ENCODE data around the gene B3GALT5.
A peak's percentile ranks its signal among the peaks of the same experiment; 100 is the strongest.
"Not testable (repeated sequence)": the region's sequence is repeated elsewhere in the genome, so short reads cannot be mapped to it uniquely, and the experiment has no call there.

B3GALT5 gene

DNA sequence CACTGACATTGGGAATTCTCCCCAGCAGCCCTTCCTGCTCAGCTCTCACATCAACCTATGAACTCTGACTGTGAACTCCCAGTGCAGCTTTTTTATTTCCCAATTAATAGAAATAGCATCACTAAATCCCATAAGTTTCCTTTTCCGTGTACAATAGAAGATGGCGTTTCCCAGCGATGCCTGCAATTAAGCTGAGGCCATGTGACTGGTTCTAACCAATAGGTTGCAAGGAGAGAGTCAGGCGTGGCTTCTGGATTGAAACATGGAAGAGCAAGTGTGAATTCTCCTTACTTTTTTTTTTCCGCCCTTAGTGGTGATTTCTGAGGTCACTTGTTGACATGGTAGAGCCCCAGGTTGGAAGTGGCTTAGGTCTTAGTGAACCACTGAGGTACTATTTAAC is 73.3 kb downstream of the B3GALT5 start:
- H3K36me3 ChIP-seq (ENCODE audit: control insufficient read depth in 1 of 2, insufficient read depth in 2 of 2, low read length in 2 of 2), result no peaks in the 10 kb centered on the region
- peaks cover 27 to 30% of the 10 kb centered on the region in 2 donors for H3K4me1 ChIP-seq (ENCODE audit: control insufficient read depth in 1 of 2, insufficient read depth in 2 of 2, low read length in 2 of 2)
- H3K27me3 ChIP-seq (ENCODE audit: control insufficient read depth in 1 of 2, insufficient read depth in 2 of 2, low read length in 2 of 2), result no peaks in the 10 kb centered on the region
- no peaks in the 10 kb centered on the region for H3K9me3 ChIP-seq (ENCODE audit: control insufficient read depth in 1 of 2, low read length in 2 of 2)
- H3K4me3 ChIP-seq (ENCODE audit: low read depth in 1 of 2, low read length in 2 of 2), result no peak overlapping the region
- H3K9ac ChIP-seq (ENCODE audit: low read depth in 1 of 2, low read length in 2 of 2), result no peak overlapping the region
- H3K27ac ChIP-seq (ENCODE audit: low read depth, low read length), result no peak overlapping the region

DNA sequence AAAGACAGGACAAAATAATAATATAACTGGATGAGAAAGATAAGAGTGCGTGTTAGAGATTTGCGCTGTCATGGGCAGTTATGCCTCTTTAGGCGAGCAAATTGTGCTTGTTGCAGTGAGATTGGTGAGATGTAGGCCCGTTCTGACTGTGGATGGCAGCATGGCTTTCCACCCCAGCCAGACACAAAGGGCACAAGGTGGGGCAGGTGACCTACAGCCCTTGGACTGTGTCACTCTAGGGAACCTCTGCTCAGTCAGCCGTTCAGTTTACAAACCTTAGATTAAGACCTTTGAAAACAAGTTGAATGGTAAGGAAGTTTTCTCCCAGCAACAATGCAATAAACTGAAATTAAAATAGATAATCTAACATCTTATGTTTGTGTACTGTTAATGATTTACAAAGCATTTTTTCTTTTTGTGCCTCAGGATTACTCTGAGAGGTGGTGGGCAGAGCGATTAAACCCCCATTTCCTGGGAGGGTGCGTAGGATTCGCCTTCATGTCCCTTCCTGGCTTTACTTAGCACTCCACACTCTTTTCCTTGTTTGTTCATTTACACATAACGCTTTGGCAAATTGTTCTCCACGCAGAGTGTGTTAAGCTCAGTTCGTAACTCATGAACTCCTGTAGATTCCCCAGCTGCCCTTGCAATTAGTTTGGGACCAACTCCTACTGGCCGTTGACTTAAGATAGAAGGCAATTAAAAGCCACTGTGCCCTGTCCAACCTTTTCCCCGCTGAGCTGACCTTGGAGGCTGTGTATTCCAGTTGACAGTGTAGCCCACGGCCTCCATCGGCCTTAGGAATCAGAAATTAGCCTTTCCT is 74.1 kb downstream of the B3GALT5 start:
- H3K4me3 ChIP-seq (ENCODE audit: low read depth in 1 of 2, low read length in 2 of 2), result peak overlapping the region; percentile 19 to 53
- peak overlapping the region; percentile 47 for H3K27ac ChIP-seq (ENCODE audit: low read depth, low read length)
- H3K4me1 ChIP-seq (ENCODE audit: control insufficient read depth in 1 of 2, insufficient read depth in 2 of 2, low read length in 2 of 2), result peaks cover 27 to 30% of the 10 kb centered on the region in 2 donors

GRCh38 chr21:39688010-39688409 is 75.3 kb downstream of the B3GALT5 start:
- H3K9me3 ChIP-seq (ENCODE audit: control insufficient read depth in 1 of 2, low read length in 2 of 2), result no peaks in the 10 kb centered on the region
- H3K4me3 ChIP-seq (ENCODE audit: low read depth in 1 of 2, low read length in 2 of 2), result no peak overlapping the region
- H3K27ac ChIP-seq (ENCODE audit: low read depth, low read length), result no peak overlapping the region
- no peaks in the 10 kb centered on the region for H3K27me3 ChIP-seq (ENCODE audit: control insufficient read depth in 1 of 2, insufficient read depth in 2 of 2, low read length in 2 of 2)
- peaks cover 27 to 30% of the 10 kb centered on the region in 2 donors for H3K4me1 ChIP-seq (ENCODE audit: control insufficient read depth in 1 of 2, insufficient read depth in 2 of 2, low read length in 2 of 2)
- H3K36me3 ChIP-seq (ENCODE audit: control insufficient read depth in 1 of 2, insufficient read depth in 2 of 2, low read length in 2 of 2), result no peaks in the 10 kb centered on the region
- no peak overlapping the region for H3K9ac ChIP-seq (ENCODE audit: low read depth in 1 of 2, low read length in 2 of 2)

More for the DNA sequence above, 74.1 kb downstream of the B3GALT5 start:
- H3K9ac ChIP-seq (ENCODE audit: low read depth in 1 of 2, low read length in 2 of 2), result peak overlapping the region in 1 of 2 donors; percentile 25
- H3K36me3 ChIP-seq (ENCODE audit: control insufficient read depth in 1 of 2, insufficient read depth in 2 of 2, low read length in 2 of 2), result no peaks in the 10 kb centered on the region
- no peaks in the 10 kb centered on the region for H3K27me3 ChIP-seq (ENCODE audit: control insufficient read depth in 1 of 2, insufficient read depth in 2 of 2, low read length in 2 of 2)
- H3K9me3 ChIP-seq (ENCODE audit: control insufficient read depth in 1 of 2, low read length in 2 of 2), result no peaks in the 10 kb centered on the region

- H3K27ac ChIP-seq (ENCODE audit: low read depth, low read length); H3K9ac ChIP-seq (ENCODE audit: low read depth in 1 of 2, low read length in 2 of 2); H3K36me3 ChIP-seq (ENCODE audit: control insufficient read depth in 1 of 2, insufficient read depth in 2 of 2, low read length in 2 of 2); H3K4me3 ChIP-seq (ENCODE audit: low read depth in 1 of 2, low read length in 2 of 2); H3K27me3 ChIP-seq (ENCODE audit: control insufficient read depth in 1 of 2, insufficient read depth in 2 of 2, low read length in 2 of 2); H3K9me3 ChIP-seq (ENCODE audit: control insufficient read depth in 1 of 2, low read length in 2 of 2): not testable (repeated sequence)
- peaks cover 24 to 26% of the 10 kb centered on the region in 2 donors for H3K4me1 ChIP-seq (ENCODE audit: control insufficient read depth in 1 of 2, insufficient read depth in 2 of 2, low read length in 2 of 2)
Measured at GRCh38 chr21:39689860-39690259, 77.1 kb downstream of the B3GALT5 start.

DNA sequence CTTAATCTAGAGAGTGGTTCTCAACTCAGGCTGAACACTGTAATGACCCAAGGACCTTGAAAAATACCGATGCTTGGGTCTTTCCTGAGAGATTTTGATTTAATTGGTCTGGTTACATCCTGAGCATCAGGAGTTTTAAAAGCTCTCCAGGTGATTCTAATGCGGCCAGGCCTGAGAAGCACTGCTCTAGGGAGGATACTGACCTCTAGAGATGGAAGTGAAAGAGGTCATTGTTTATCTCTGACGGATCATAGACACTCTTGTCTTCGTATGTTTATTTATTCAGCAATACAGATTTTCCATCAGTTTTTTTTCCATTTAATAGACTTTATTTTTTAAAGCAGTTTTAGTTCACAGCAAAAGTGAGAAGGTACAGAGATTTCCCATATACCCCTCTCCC is 77.7 kb downstream of the B3GALT5 start:
- H3K27me3 ChIP-seq (ENCODE audit: control insufficient read depth in 1 of 2, insufficient read depth in 2 of 2, low read length in 2 of 2), result no peaks in the 10 kb centered on the region
- H3K36me3 ChIP-seq (ENCODE audit: control insufficient read depth in 1 of 2, insufficient read depth in 2 of 2, low read length in 2 of 2), result no peaks in the 10 kb centered on the region
- no peaks in the 10 kb centered on the region for H3K9me3 ChIP-seq (ENCODE audit: control insufficient read depth in 1 of 2, low read length in 2 of 2)
- H3K9ac ChIP-seq (ENCODE audit: low read depth in 1 of 2, low read length in 2 of 2), result no peak overlapping the region
- no peak overlapping the region for H3K4me3 ChIP-seq (ENCODE audit: low read depth in 1 of 2, low read length in 2 of 2)
- H3K4me1 ChIP-seq (ENCODE audit: control insufficient read depth in 1 of 2, insufficient read depth in 2 of 2, low read length in 2 of 2), result peaks cover 20 to 21% of the 10 kb centered on the region in 2 donors
- H3K27ac ChIP-seq (ENCODE audit: low read depth, low read length), result no peak overlapping the region

DNA sequence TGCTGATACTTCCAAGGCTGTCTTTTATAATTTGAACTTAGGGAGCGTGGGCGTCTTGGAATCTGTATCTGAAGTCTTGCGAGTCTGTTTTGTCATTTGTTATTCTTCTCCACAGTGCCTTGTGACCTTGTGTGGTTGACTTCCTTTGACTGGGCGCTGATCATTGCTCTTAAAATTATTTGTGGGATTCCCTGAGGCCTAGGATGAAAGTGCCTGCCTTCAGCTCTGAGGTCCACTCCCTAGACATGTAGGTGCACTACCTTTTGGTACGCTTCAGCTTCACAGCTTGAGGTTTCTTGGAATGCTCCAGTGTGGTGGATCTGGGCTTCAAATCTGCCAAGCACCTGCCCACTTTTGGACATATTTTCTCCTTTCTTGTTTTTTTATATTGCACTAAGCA is 82.0 kb downstream of the B3GALT5 start:
- H3K27me3 ChIP-seq (ENCODE audit: control insufficient read depth in 1 of 2, insufficient read depth in 2 of 2, low read length in 2 of 2), result no peaks in the 10 kb centered on the region
- H3K27ac ChIP-seq (ENCODE audit: low read depth, low read length), result no peak overlapping the region
- H3K4me1 ChIP-seq (ENCODE audit: control insufficient read depth in 1 of 2, insufficient read depth in 2 of 2, low read length in 2 of 2), result peaks cover 3 to 5% of the 10 kb centered on the region in 2 donors
- no peak overlapping the region for H3K4me3 ChIP-seq (ENCODE audit: low read depth in 1 of 2, low read length in 2 of 2)
- H3K36me3 ChIP-seq (ENCODE audit: control insufficient read depth in 1 of 2, insufficient read depth in 2 of 2, low read length in 2 of 2), result no peaks in the 10 kb centered on the region
- H3K9me3 ChIP-seq (ENCODE audit: control insufficient read depth in 1 of 2, low read length in 2 of 2), result no peaks in the 10 kb centered on the region
- no peak overlapping the region for H3K9ac ChIP-seq (ENCODE audit: low read depth in 1 of 2, low read length in 2 of 2)

- no peaks in the 10 kb centered on the region for H3K36me3 ChIP-seq (ENCODE audit: control insufficient read depth in 1 of 2, insufficient read depth in 2 of 2, low read length in 2 of 2)
- H3K27me3 ChIP-seq (ENCODE audit: control insufficient read depth in 1 of 2, insufficient read depth in 2 of 2, low read length in 2 of 2), result no peaks in the 10 kb centered on the region
- no peaks in the 10 kb centered on the region for H3K9me3 ChIP-seq (ENCODE audit: control insufficient read depth in 1 of 2, low read length in 2 of 2)
- no peak overlapping the region for H3K4me3 ChIP-seq (ENCODE audit: low read depth in 1 of 2, low read length in 2 of 2)
- peaks cover 3 to 6% of the 10 kb centered on the region in 2 donors for H3K4me1 ChIP-seq (ENCODE audit: control insufficient read depth in 1 of 2, insufficient read depth in 2 of 2, low read length in 2 of 2)
- H3K9ac ChIP-seq (ENCODE audit: low read depth in 1 of 2, low read length in 2 of 2), result no peak overlapping the region
- no peak overlapping the region for H3K27ac ChIP-seq (ENCODE audit: low read depth, low read length)
Measured at GRCh38 chr21:39696196-39696595, 83.5 kb downstream of the B3GALT5 start.

DNA sequence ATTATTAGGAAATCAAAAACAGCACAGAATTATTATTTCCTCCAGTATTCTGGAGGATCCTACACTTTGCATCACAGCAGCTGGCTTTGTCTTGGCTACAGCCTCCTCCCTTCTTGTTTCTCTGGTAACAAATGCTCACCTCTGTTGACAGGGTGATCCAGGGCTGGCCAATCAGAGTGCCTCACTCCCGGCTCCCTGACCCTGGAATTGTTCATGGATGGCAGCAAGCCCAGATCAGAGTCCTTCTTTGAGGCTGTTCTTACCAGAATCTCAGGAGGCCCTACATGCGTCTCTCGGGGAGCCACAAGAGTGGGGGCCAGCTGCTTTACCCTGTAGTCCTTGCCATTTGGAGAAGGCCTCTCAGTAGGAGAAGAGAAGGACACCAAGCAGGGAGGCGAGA is 83.9 kb downstream of the B3GALT5 start:
- Histone ChIP-seq H3K9me3 (ENCODE audit: control insufficient read depth in 1 of 2, low read length in 2 of 2) (no peaks in the 10 kb centered on the region), H3K36me3 (ENCODE audit: control insufficient read depth in 1 of 2, insufficient read depth in 2 of 2, low read length in 2 of 2) (no peaks in the 10 kb centered on the region), H3K27me3 (ENCODE audit: control insufficient read depth in 1 of 2, insufficient read depth in 2 of 2, low read length in 2 of 2) (no peaks in the 10 kb centered on the region), H3K4me3 (ENCODE audit: low read depth in 1 of 2, low read length in 2 of 2) (no peak overlapping the region), H3K27ac (ENCODE audit: low read depth, low read length) (no peak overlapping the region), H3K4me1 (ENCODE audit: control insufficient read depth in 1 of 2, insufficient read depth in 2 of 2, low read length in 2 of 2) (peaks cover 3 to 10% of the 10 kb centered on the region in 2 donors), H3K9ac (ENCODE audit: low read depth in 1 of 2, low read length in 2 of 2) (no peak overlapping the region)

DNA sequence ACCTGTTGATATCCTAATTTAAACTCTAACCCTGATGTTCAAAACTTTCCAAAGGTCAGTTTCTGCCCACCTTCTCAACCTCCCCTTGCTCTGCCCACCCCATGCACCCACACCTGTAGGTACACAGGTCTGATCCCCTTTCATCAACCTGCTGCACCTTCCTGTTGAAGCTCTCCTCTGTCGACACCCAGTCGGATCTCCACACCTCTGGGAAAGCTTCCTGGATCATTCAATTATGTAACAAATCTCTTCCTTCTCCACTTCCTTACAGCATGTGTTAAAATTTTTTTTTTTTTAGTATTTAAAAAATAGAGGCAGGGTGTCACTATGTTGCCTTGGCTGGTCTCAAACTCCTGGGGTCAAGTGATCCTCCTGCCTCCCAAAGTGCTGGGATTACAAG is 87.6 kb downstream of the B3GALT5 start:
- peaks cover 3 to 14% of the 10 kb centered on the region in 2 donors for H3K4me1 ChIP-seq (ENCODE audit: control insufficient read depth in 1 of 2, insufficient read depth in 2 of 2, low read length in 2 of 2)
- H3K27ac ChIP-seq (ENCODE audit: low read depth, low read length), result no peak overlapping the region
- H3K36me3 ChIP-seq (ENCODE audit: control insufficient read depth in 1 of 2, insufficient read depth in 2 of 2, low read length in 2 of 2), result no peaks in the 10 kb centered on the region
- H3K4me3 ChIP-seq (ENCODE audit: low read depth in 1 of 2, low read length in 2 of 2), result no peak overlapping the region
- no peak overlapping the region for H3K9ac ChIP-seq (ENCODE audit: low read depth in 1 of 2, low read length in 2 of 2)
- H3K9me3 ChIP-seq (ENCODE audit: control insufficient read depth in 1 of 2, low read length in 2 of 2), result peaks cover 0 to 4% of the 10 kb centered on the region in 2 donors
- no peaks in the 10 kb centered on the region for H3K27me3 ChIP-seq (ENCODE audit: control insufficient read depth in 1 of 2, insufficient read depth in 2 of 2, low read length in 2 of 2)

- H3K27me3 ChIP-seq (ENCODE audit: control insufficient read depth in 1 of 2, insufficient read depth in 2 of 2, low read length in 2 of 2), result no peaks in the 10 kb centered on the region
- no peak overlapping the region for H3K4me3 ChIP-seq (ENCODE audit: low read depth in 1 of 2, low read length in 2 of 2)
- H3K36me3 ChIP-seq (ENCODE audit: control insufficient read depth in 1 of 2, insufficient read depth in 2 of 2, low read length in 2 of 2), result no peaks in the 10 kb centered on the region
- no peak overlapping the region for H3K27ac ChIP-seq (ENCODE audit: low read depth, low read length)
- peaks cover 0 to 4% of the 10 kb centered on the region in 2 donors for H3K9me3 ChIP-seq (ENCODE audit: control insufficient read depth in 1 of 2, low read length in 2 of 2)
- H3K9ac ChIP-seq (ENCODE audit: low read depth in 1 of 2, low read length in 2 of 2), result no peak overlapping the region
- H3K4me1 ChIP-seq (ENCODE audit: control insufficient read depth in 1 of 2, insufficient read depth in 2 of 2, low read length in 2 of 2), result peaks cover 0 to 24% of the 10 kb centered on the region in 2 donors
Measured at GRCh38 chr21:39703578-39703977, 90.8 kb downstream of the B3GALT5 start.
